ENCODE results near the gene ABLIM1. TPM values are rescaled to one million over a fixed set of nuclear protein-coding genes. Genes with fewer than 3 reads are reported as not detected.

Gene ABLIM1
- total and polyA plus RNA-seq, 10 of the 15 experiments (the other 5 are each of a cell fraction or from before 2014, with no cell fraction given): 14.2 to 50.5 (median 28.1) TPM

GRCh38 chr10:114565066-114565465 is 93.0 kb downstream of the ABLIM1 start:
- DNase-seq (ENCODE audit: low read depth, low spot score) (no peak), ATAC-seq (no peak), FAIRE-seq (no peak)
- H3K27ac ChIP-seq (ENCODE audit: control insufficient read depth, insufficient read depth): no peak overlapping the region
- POLR2A ChIA-PET: no interaction called here
- intact Hi-C loops (cut with micrococcal nuclease; ENCODE audit: unreplicated experiment) (no loop called here), in situ Hi-C loops (cut with MboI) (no loop called here)
- no peaks in the 10 kb centered on the region for H3K79me2 ChIP-seq (ENCODE audit: control insufficient read depth, insufficient read depth, low read length)
- no peaks in the 10 kb centered on the region for H3K9me3 ChIP-seq (replicated peaks; ENCODE audit: control insufficient read depth, insufficient read depth, low read length)
- H2AFZ ChIP-seq (ENCODE audit: control insufficient read depth, low read depth, low read length): no peak overlapping the region
- TF ChIP-seq CHD1 (IDR thresholded peaks at IDR 0.05; ENCODE audit: low read depth, low read length) (no peak), YY1 (IDR thresholded peaks at IDR 0.05; ENCODE audit: low read depth, low read length) (no peak), GATAD2B (conservative IDR thresholded peaks at IDR 0.05; ENCODE audit: low read depth) (no peak), NRF1 (conservative IDR thresholded peaks at IDR 0.05; ENCODE audit: low read depth, low read length) (no peak), TCF3 (IDR thresholded peaks at IDR 0.05; ENCODE audit: borderline replicate concordance, insufficient read depth, low read depth, low read length) (no peak), SMAD1 (IDR thresholded peaks at IDR 0.05; ENCODE audit: low read depth, partially characterized antibody) (no peak), KDM1A (IDR thresholded peaks at IDR 0.05; ENCODE audit: borderline replicate concordance) (no peak), SREBF1 (IDR thresholded peaks at IDR 0.05; ENCODE audit: low read length) (no peak), NR2C2 (IDR thresholded peaks at IDR 0.05; ENCODE audit: borderline replicate concordance, control insufficient read depth, insufficient read length, low read depth) (no peak), EED (IDR thresholded peaks at IDR 0.05; ENCODE audit: low read depth) (no peak), NR2F1 (conservative IDR thresholded peaks at IDR 0.05) (no peak), CBX3 (IDR thresholded peaks at IDR 0.05; ENCODE audit: borderline replicate concordance, low read depth) (no peak), RBBP5 (conservative IDR thresholded peaks at IDR 0.05) (no peak), ATF7 (IDR thresholded peaks at IDR 0.05; ENCODE audit: low read depth) (no peak), SIN3A (IDR thresholded peaks at IDR 0.05; ENCODE audit: low read depth, low read length) (no peak), KAT2A (conservative IDR thresholded peaks at IDR 0.05; ENCODE audit: control insufficient read depth, low read depth, low read length) (no peak)
- TF ChIP-seq, protein P1, sequence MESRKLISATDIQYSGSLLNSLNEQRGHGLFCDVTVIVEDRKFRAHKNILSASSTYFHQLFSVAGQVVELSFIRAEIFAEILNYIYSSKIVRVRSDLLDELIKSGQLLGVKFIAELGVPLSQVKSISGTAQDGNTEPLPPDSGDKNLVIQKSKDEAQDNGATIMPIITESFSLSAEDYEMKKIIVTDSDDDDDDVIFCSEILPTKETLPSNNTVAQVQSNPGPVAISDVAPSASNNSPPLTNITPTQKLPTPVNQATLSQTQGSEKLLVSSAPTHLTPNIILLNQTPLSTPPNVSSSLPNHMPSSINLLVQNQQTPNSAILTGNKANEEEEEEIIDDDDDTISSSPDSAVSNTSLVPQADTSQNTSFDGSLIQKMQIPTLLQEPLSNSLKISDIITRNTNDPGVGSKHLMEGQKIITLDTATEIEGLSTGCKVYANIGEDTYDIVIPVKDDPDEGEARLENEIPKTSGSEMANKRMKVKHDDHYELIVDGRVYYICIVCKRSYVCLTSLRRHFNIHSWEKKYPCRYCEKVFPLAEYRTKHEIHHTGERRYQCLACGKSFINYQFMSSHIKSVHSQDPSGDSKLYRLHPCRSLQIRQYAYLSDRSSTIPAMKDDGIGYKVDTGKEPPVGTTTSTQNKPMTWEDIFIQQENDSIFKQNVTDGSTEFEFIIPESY (IDR thresholded peaks at IDR 0.05): no peak
- no peaks in the 10 kb centered on the region for H3K4me1 ChIP-seq (ENCODE audit: control insufficient read depth, insufficient read depth, low read length)
- no TSS peak for BruUV-seq (replicated peaks)
- H3K4me2 ChIP-seq (ENCODE audit: control insufficient read depth, insufficient read depth): no peak overlapping the region
- RAD21 ChIA-PET (ENCODE audit: unreplicated experiment): no interaction called here
- no peaks in the 10 kb centered on the region for H3K36me3 ChIP-seq (ENCODE audit: control insufficient read depth in 2 of 2, insufficient read depth in 2 of 2, low read length in 1 of 2)
- no peaks in the 10 kb centered on the region for H4K20me1 ChIP-seq (ENCODE audit: control insufficient read depth, insufficient read depth)
- SMC1A ChIA-PET (ENCODE audit: uncharacterized antibody, unreplicated experiment): no interaction called here
- H3K4me3 ChIP-seq: no peak overlapping the region
- H3K9ac ChIP-seq (ENCODE audit: control insufficient read depth, insufficient read depth, low read length): no peak overlapping the region
- CTCF ChIA-PET: no interaction called here
- H3K27me3 ChIP-seq (replicated peaks in 1 of 2; ENCODE audit: control insufficient read depth in 2 of 2, insufficient read depth in 2 of 2, low read length in 1 of 2): no peaks in the 10 kb centered on the region
